Activated naive CD8-positive, alpha-beta T cell treated with anti-CD3 and anti-CD28 coated beads, Interleukin-2, amount 50 U/mL, for 16 hours (primary cell): ENCODE results near the gene GUF1.

Experiments used
- DNase-seq: peaks from one replicate; pipeline ENCODE4 v3.0.0-alpha.2; 2020; ENCODE audit warnings: low read depth, low spot score

Gene GUF1

GRCh38 chr4:44678094-44679041, at the start of gene GUF1:
TSS of gene GUF1 (plus strand) at chr4:44678420. CDS start at chr4:44678623, 203 bp downstream.
- DNase-seq, result peak; percentile 70

- no peak for DNase-seq
These were observed 48.8 kb upstream of the GUF1 start for GRCh38 chr4:44629280-44629866.

GRCh38 chr4:44632089-44632488, 46.1 kb upstream of the GUF1 start:
- DNase-seq, result no peak

GRCh38 chr4:44632733-44633132, 45.5 kb upstream of the GUF1 start:
- DNase-seq, result no peak

GRCh38 chr4:44638091-44638490, 40.1 kb upstream of the GUF1 start:
- no peak for DNase-seq

GRCh38 chr4:44646151-44646550, 32.1 kb upstream of the GUF1 start:
- DNase-seq, result no peak

- DNase-seq, result no peak
These were observed 26.8 kb upstream of the GUF1 start, which contains the start of gene YIPF7 for GRCh38 chr4:44651425-44651824. TSS of gene YIPF7 (minus strand) at chr4:44651625. CDS start at chr4:44650100, 1,525 bp downstream.

- no peak for DNase-seq
These were observed 26.2 kb upstream of the GUF1 start for GRCh38 chr4:44652002-44652401.

GRCh38 chr4:44660396-44660795, 17.8 kb upstream of the GUF1 start:
- DNase-seq, result no peak

GRCh38 chr4:44661940-44662622, 16.1 kb upstream of the GUF1 start:
- no peak for DNase-seq

GRCh38 chr4:44662623-44663005, 15.6 kb upstream of the GUF1 start:
- DNase-seq, result no peak

GRCh38 chr4:44663539-44664263, 14.5 kb upstream of the GUF1 start:
- no peak for DNase-seq

- DNase-seq, result no peak
These were observed 9.7 kb upstream of the GUF1 start for GRCh38 chr4:44668526-44668925.

- DNase-seq, result no peak
These were observed 7.6 kb upstream of the GUF1 start for GRCh38 chr4:44670506-44671199.

- DNase-seq, result no peak
These were observed 6.6 kb upstream of the GUF1 start for GRCh38 chr4:44671636-44672035.

GRCh38 chr4:44674471-44674870, 3.7 kb upstream of the GUF1 start:
- no peak for DNase-seq

GRCh38 chr4:44675366-44675765, 2.9 kb upstream of the GUF1 start:
- no peak for DNase-seq

GRCh38 chr4:44679060-44679459, 840 bp downstream of the GUF1 start:
- no peak for DNase-seq

GRCh38 chr4:44684648-44685047, 6.4 kb downstream of the GUF1 start:
- no peak for DNase-seq

- no peak for DNase-seq
These were observed 22.2 kb downstream of the GUF1 start for GRCh38 chr4:44700427-44700826.

GRCh38 chr4:44701037-44701436, 22.8 kb downstream of the GUF1 start:
- DNase-seq, result no peak
